Heart right ventricle (tissue), 16 donors: ENCODE data around the gene RCHY1. TPM values are rescaled to one million over a fixed set of nuclear protein-coding genes. Genes with fewer than 3 reads are reported as not detected.

Source experiments
- ATAC-seq, 8 donors: fragments of 200-7000 bp; cut with Tn5 transposase; one replicate each; pipeline ENCODE4 v1.9.1; 2020; ENCODE audit warnings: mild to moderate bottlenecking in 8 of 8, moderate library complexity in 8 of 8, moderate number of reproducible peaks in 1 of 8
- DNase-seq, 2 donors: peaks; one replicate each; pipeline ENCODE4 v3.0.0-alpha.2; 2020
- H3K27ac ChIP-seq, 10 donors: fragments of 200-600 bp; sonication (generic) in 2 of 10; one replicate each; pipeline versions ENCODE4 v1.5.0 to v1.8.0; 2020 to 2022; ENCODE audit warnings: mild to moderate bottlenecking in 3 of 10
- H3K27me3 ChIP-seq, 7 donors: fragments of 200-600 bp; one replicate each; pipeline ENCODE4 v1.8.0; 2021 to 2022; ENCODE audit warnings: mild to moderate bottlenecking in 2 of 7
- H3K36me3 ChIP-seq, 9 donors: fragments of 200-600 bp; sonication (generic) in 1 of 9; one replicate each; pipeline versions ENCODE4 v1.5.0 to v1.8.0; 2020 to 2022; ENCODE audit warnings: mild to moderate bottlenecking in 2 of 9
- H3K4me1 ChIP-seq, 9 donors: fragments of 200-600 bp; sonication (generic) in 1 of 9; one replicate each; pipeline versions ENCODE4 v1.5.0 to v1.8.0; 2020 to 2022; ENCODE audit warnings: mild to moderate bottlenecking in 4 of 9
- H3K4me3 ChIP-seq, 10 donors: fragments of 200-600 bp; sonication (generic) in 2 of 10; one replicate each; pipeline versions ENCODE4 v1.5.0 to v1.8.0; 2020 to 2022; ENCODE audit warnings: mild to moderate bottlenecking in 7 of 10, moderate library complexity in 2 of 10
- H3K9me3 ChIP-seq, 11 donors: fragments of 200-600 bp in 10 of 11; sonication (generic) in 2 of 11; one replicate each; pipeline versions ENCODE4 v1.5.0 to v1.8.0; 2013 to 2022; ENCODE audit warnings: mild to moderate bottlenecking in 2 of 11, control low read depth in 1 of 11, moderate library complexity in 1 of 11
- WGBS, 2 donors: extraction: QIAGEN DNeasy Blood & Tissue Kit; methylation state at CpG; one replicate each; pipeline ENCODE4 v1.1.7; 2013; ENCODE audit warnings: inconsistent platforms in 1 of 2; 5-methylcytosine and 5-hydroxymethylcytosine counted together
- intact Hi-C, 10 donors: fragments of 100-400 bp; cut with DNase I; formaldehyde crosslinking; loops; one replicate each; pipeline versions ENCODE4 v1.11.1 to v1.14.2; 2022
- polyA plus RNA-seq, 2 donors: library from polyadenylated mRNA; stranded (reverse); fragments of 200-250 nt; gene quantifications; one replicate each; pipeline ENCODE4 v1.2.3, GENCODE V29; 2013
- total RNA-seq, 10 donors: library from RNA; stranded (reverse); fragmentation: NEBNext Ultra II Directional in 3 of 10; extraction: Animal tissue kit (Norgen Biotek cat#: 25700) in 3 of 10; gene quantifications; one replicate each; pipeline versions ENCODE4 v1.2.1 to v1.2.4, GENCODE V29; 2021 to 2023
- TF ChIP-seq, protein P1 (sequence below), 9 donors: fragments of 200-600 bp; sonication (generic) in 2 of 9; IDR thresholded peaks; one replicate each; pipeline versions ENCODE4 v1.5.0 to v1.8.0; 2021 to 2022; ENCODE audit warnings: antibody characterized with exemption in 9 of 9, mild to moderate bottlenecking in 5 of 9, moderate library complexity in 1 of 9
- donor health status: Arrhythmogenic right ventricular cardiomyopathy.
- donor health status: ischemic (EF 13 %, LVEDD 7.1; RV severe dilation, severe dysfunction).
- donor health status: healthy with polysubstance abuse.
- donor health status: DM: no; HTN: yes; CAD: no.
- donor health status: DM: no; HTN: no; CAD: no.
- donor health status: ischemic (EF 25% LVEDD 6.9; RV normal size, moderate dysfunction).
- donor health status: ischemic (EF 25% LVEDD 5.7; RV mildly dilated, moderate dysfunction).
- donor health status: healthy.
- donor health status: DM: yes; HTN: yes; CAD: no.
- donor health status: Ischemic cardiomyopathy.
- donor health status: ischemic (EF 35%, LVEDD 5.7; RV mildly dilated, moderate dysfunction).
- donor health status: nonischemic (EF 11% LVEDD 7.7; RV severe dilation, severe dysfunction).
- donor health status: DM: yes; HTN: yes; CAD: no.
- donor health status: PGD.
- donor health status: ischemic (EF 29% LVEDD 5.4; RV normal size, mild dysfunction).
- donor health status: nonischemic (EF 23%, LVEDD 6.1; RV moderate dilation, normal function).

RCHY1 gene
- total and polyA plus RNA-seq, 12 donors: 15.5 to 62.0 (median 46.3) TPM

DNA sequence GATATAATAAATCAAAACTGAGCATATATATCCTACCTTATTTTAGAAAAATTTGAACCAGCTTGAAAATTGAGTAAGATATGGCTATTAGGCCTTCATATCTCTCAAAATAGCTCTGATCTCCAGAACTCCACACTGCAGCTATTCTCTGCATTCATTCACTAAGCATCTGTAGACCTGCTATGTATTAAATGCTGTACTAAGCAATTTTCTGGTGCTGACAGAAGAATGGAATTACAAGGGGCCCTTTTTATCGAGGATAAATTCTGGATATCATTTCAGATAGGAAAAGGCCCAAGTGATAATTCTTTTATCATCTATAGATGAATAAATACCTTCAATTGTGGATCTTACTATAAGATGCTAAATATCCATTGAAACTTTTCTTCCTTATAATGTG is 1.9 kb upstream of the RCHY1 start:
- TF ChIP-seq, protein P1, sequence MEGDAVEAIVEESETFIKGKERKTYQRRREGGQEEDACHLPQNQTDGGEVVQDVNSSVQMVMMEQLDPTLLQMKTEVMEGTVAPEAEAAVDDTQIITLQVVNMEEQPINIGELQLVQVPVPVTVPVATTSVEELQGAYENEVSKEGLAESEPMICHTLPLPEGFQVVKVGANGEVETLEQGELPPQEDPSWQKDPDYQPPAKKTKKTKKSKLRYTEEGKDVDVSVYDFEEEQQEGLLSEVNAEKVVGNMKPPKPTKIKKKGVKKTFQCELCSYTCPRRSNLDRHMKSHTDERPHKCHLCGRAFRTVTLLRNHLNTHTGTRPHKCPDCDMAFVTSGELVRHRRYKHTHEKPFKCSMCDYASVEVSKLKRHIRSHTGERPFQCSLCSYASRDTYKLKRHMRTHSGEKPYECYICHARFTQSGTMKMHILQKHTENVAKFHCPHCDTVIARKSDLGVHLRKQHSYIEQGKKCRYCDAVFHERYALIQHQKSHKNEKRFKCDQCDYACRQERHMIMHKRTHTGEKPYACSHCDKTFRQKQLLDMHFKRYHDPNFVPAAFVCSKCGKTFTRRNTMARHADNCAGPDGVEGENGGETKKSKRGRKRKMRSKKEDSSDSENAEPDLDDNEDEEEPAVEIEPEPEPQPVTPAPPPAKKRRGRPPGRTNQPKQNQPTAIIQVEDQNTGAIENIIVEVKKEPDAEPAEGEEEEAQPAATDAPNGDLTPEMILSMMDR (IDR thresholded peaks at IDR 0.05): no peak
- ATAC-seq (no peak), DNase-seq (no peak)
- 65 to 79% methylated on average over 1 of the region's 1 CpG for WGBS, 2 donors
- intact Hi-C loops: loop anchor here in 2 of 10 donors (10.0 kb wide), 2 partner anchors 209 to 581 kb away; partner anchors contain the start of genes PARM1 (in 1 of the 2) and USO1 (in 1 of the 2)
- Histone ChIP-seq H3K36me3 (peaks cover 0 to 41% (median 12%) of the 10 kb centered on the region in 9 donors), H3K27ac (peak overlapping the region in 1 of 10 donors; percentile 97), H3K27me3 (no peaks in the 10 kb centered on the region), H3K4me1 (peaks cover 0 to 42% (median 36%) of the 10 kb centered on the region in 9 donors), H3K4me3 (no peak overlapping the region), H3K9me3 (no peaks in the 10 kb centered on the region)

DNA sequence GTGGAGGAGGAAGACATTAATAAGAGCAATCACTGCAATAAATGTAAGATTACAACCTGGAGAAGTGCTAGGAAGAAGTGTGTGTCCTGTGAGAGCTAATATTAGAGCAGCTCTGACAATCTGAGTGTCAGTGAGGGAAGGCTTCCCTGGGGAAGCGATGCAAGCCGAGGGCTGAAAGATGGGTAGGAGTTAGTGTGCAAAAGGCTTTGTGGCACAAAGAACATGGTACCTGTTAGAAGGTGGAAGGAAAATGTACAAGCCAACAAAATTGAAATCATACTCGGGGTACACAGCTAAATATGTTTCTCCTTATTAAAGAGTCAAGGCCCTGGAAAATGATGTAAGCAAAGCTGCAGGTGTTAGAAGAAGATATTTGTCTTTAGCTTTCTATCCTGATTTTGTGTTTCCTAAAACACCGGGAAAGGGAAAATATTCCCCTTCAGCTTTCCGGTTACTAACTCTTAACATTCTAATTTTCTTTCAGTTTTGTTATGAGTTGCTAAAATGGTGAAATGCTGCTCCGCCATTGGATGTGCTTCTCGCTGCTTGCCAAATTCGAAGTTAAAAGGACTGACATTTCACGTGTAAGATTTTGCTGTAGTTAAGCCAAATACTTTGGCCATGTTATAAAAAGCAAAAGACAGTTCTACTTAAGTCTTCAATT is 878 bp upstream of the RCHY1 start:
- Histone ChIP-seq H3K9me3 (no peaks in the 10 kb centered on the region), H3K27me3 (no peaks in the 10 kb centered on the region), H3K4me1 (peaks cover 0 to 53% (median 47%) of the 10 kb centered on the region in 9 donors), H3K4me3 (peak overlapping the region; percentile 64 to 77 (median 72)), H3K27ac (peak overlapping the region; percentile 80 to 97 (median 94)), H3K36me3 (peaks cover 0 to 33% (median 12%) of the 10 kb centered on the region in 9 donors)
- peak in 2 of 8 donors; percentile 11 to 23 for ATAC-seq
- no peak for DNase-seq
- WGBS, 2 donors: 53 to 54% methylated on average over 9 of the region's 9 CpGs
- TF ChIP-seq, protein P1 (IDR thresholded peaks at IDR 0.05): no peak
- intact Hi-C loops: loop anchor here in 2 of 10 donors (10.0 kb wide), 2 partner anchors 210 to 580 kb away; partner anchors contain the start of genes PARM1 (in 1 of the 2) and USO1 (in 1 of the 2)

DNA sequence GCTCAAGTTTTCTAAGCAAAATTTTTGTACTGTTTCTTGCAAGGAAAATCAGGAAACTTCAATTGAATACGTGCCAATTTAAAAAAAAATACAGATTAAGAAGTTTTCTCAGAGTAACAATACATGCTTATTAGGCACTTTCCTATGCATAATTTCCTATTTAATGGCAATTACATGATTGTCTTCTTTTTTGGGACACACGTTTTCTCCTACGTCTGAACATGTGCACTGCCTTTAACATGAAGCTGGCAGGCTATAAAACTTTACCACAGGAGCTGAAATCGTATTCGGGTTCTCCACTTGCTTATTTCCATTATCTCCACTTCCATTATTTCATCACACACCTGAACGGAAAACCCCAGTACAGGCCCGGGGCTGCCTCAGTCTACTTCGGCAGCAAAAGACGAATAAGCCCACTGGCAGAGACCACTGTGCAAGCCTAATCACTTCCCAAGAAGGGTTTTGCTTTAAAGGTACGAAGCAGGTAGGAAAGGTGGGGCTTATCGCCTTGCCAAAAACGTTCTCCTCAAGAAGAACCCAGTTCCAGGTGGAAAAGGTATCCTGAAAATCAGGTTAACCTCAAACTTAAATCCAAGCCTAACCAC is 575 bp downstream of the RCHY1 start:
- peak in 5 of 8 donors; percentile 1 to 18 (median 6) for ATAC-seq

More for the DNA sequence above, 575 bp downstream of the RCHY1 start:
- Histone ChIP-seq H3K4me1 (peaks cover 0 to 67% (median 56%) of the 10 kb centered on the region in 9 donors), H3K9me3 (no peaks in the 10 kb centered on the region), H3K4me3 (peak overlapping the region; percentile 64 to 77 (median 72)), H3K27ac (peak overlapping the region; percentile 80 to 97 (median 94)), H3K27me3 (no peaks in the 10 kb centered on the region), H3K36me3 (peaks cover 0 to 34% (median 12%) of the 10 kb centered on the region in 9 donors)
- intact Hi-C loops: loop anchor here in 2 of 10 donors (10.0 kb wide), 2 partner anchors 211 to 579 kb away; partner anchors contain the start of genes PARM1 (in 1 of the 2) and USO1 (in 1 of the 2)
- 0 to 1% methylated on average over 12 of the region's 12 CpGs for WGBS, 2 donors
- TF ChIP-seq, protein P1 (IDR thresholded peaks at IDR 0.05): no peak
- no peak for DNase-seq
